ENCODE results near the gene MBOAT1.
A peak's percentile ranks its signal among the peaks of the same experiment; 100 is the strongest.
"Not testable (repeated sequence)": the region's sequence is repeated elsewhere in the genome, so short reads cannot be mapped to it uniquely, and the experiment has no call there.

The MBOAT1 gene

DNA sequence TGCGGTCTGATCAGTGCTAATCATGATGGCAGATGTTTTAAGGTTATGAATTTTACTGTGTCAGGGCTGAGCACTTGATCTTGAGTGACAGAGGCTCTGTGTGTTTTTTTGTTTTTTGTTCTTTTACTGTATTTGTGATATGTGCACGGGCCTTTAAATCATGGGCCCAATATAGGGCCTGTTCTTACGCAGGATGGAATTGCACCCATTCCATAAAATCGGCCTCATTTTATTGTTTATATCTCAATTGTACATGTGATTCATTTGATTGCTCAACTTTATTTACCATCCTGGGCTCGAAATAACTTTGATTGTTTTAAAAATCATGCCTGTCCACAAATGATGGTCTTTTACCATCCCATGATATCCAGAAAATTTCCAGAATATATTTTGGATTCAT lies 39.3 kb upstream of the MBOAT1 start:
- Histone ChIP-seq H3K4me3 (ENCODE audit: insufficient read depth in 1 of 2, low read depth in 1 of 2, low read length in 2 of 2) (no peak overlapping the region), H3K14ac (ENCODE audit: low read length in 2 of 2) (no peak overlapping the region), H4K8ac (ENCODE audit: low read length) (no peak overlapping the region), H3K36me3 (ENCODE audit: control insufficient read depth in 1 of 2, insufficient read depth in 2 of 2, low read depth in 1 of 2, low read length in 2 of 2) (no peaks in the 10 kb centered on the region), H4K91ac (ENCODE audit: low read length) (no peak overlapping the region), H3K27ac (ENCODE audit: low read length, poor library complexity, severe bottlenecking) (no peak overlapping the region), H3K23ac (ENCODE audit: low read length in 2 of 2) (no peak overlapping the region), H3K4ac (ENCODE audit: low read depth in 1 of 2, low read length in 2 of 2) (no peak overlapping the region), H3K27me3 (ENCODE audit: control insufficient read depth in 1 of 2, insufficient read depth in 1 of 2, low read length in 2 of 2) (no peaks in the 10 kb centered on the region), H3K18ac (ENCODE audit: low read depth in 1 of 2, low read length in 2 of 2) (no peak overlapping the region), H3K4me1 (ENCODE audit: control insufficient read depth, insufficient read depth, low read depth, low read length) (no peaks in the 10 kb centered on the region), H2BK15ac (ENCODE audit: low read depth, poor library complexity, severe bottlenecking) (no peak overlapping the region), H3K9ac (ENCODE audit: low read length) (no peak overlapping the region), H3K79me1 (replicated peaks; ENCODE audit: low read length, poor library complexity, severe bottlenecking) (no peaks in the 10 kb centered on the region), H2AFZ (ENCODE audit: low read depth, low read length) (no peak overlapping the region), H3K4me2 (ENCODE audit: low read length, poor library complexity, severe bottlenecking) (no peak overlapping the region), H2BK12ac (ENCODE audit: low read length in 2 of 2) (no peak overlapping the region), H2BK5ac (ENCODE audit: low read depth, low read length, poor library complexity, severe bottlenecking) (no peak overlapping the region), H2BK120ac (ENCODE audit: low read depth, low read length) (no peak overlapping the region), H3K9me3 (ENCODE audit: control insufficient read depth, low read length) (peaks cover 14% of the 10 kb centered on the region), H2AK5ac (ENCODE audit: low read length, severe bottlenecking) (no peak overlapping the region)
- DNase-seq: no peak
- WGBS: 81% methylated on average over 2 of the region's 5 CpGs

DNA sequence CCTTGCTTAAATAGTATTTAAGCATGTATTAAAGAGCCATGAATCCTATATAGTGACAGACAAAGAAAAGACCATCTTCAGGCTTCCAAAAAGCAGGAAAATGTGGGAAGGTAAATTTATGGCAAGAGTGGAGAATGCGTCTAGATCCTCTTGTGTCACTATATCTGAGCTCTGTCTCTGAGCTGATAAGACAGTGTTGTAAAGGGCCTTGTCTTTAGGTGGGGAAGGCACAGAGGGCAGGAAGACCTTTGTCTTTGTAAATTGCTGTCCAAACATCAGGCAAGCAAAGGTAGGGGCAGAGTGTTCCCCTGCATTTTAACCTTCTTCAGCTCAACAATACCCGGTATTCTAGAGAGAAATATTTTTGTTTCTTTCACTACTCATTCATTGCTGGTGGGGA lies 33.9 kb upstream of the MBOAT1 start:
- no peak overlapping the region for H2BK12ac ChIP-seq (ENCODE audit: low read length in 2 of 2)
- no peaks in the 10 kb centered on the region for H3K79me1 ChIP-seq (replicated peaks; ENCODE audit: low read length, poor library complexity, severe bottlenecking)
- H2AK5ac ChIP-seq (ENCODE audit: low read length, severe bottlenecking): peak overlapping the region; percentile 76
- no peak overlapping the region for H3K23ac ChIP-seq (ENCODE audit: low read length in 2 of 2)
- H3K36me3 ChIP-seq (ENCODE audit: control insufficient read depth in 1 of 2, insufficient read depth in 2 of 2, low read depth in 1 of 2, low read length in 2 of 2): no peaks in the 10 kb centered on the region
- H3K4me2 ChIP-seq (ENCODE audit: low read length, poor library complexity, severe bottlenecking): no peak overlapping the region
- DNase-seq: no peak
- peaks cover 2% of the 10 kb centered on the region for H3K9me3 ChIP-seq (ENCODE audit: control insufficient read depth, low read length)
- H2BK5ac ChIP-seq (ENCODE audit: low read depth, low read length, poor library complexity, severe bottlenecking): no peak overlapping the region
- no peak overlapping the region for H2AFZ ChIP-seq (ENCODE audit: low read depth, low read length)
- no peak overlapping the region for H2BK120ac ChIP-seq (ENCODE audit: low read depth, low read length)
- H4K8ac ChIP-seq (ENCODE audit: low read length): no peak overlapping the region
- H3K4me3 ChIP-seq (ENCODE audit: insufficient read depth in 1 of 2, low read depth in 1 of 2, low read length in 2 of 2): no peak overlapping the region
- H4K91ac ChIP-seq (ENCODE audit: low read length): no peak overlapping the region
- peaks cover 7% of the 10 kb centered on the region for H3K4me1 ChIP-seq (ENCODE audit: control insufficient read depth, insufficient read depth, low read depth, low read length)
- H3K14ac ChIP-seq (ENCODE audit: low read length in 2 of 2): no peak overlapping the region
- 80% methylated on average over 1 of the region's 2 CpGs for WGBS
- H3K27ac ChIP-seq (ENCODE audit: low read length, poor library complexity, severe bottlenecking): peak overlapping the region; percentile 73
- H3K4ac ChIP-seq (ENCODE audit: low read depth in 1 of 2, low read length in 2 of 2): no peak overlapping the region
- no peak overlapping the region for H3K18ac ChIP-seq (ENCODE audit: low read depth in 1 of 2, low read length in 2 of 2)
- H2BK15ac ChIP-seq (ENCODE audit: low read depth, poor library complexity, severe bottlenecking): no peak overlapping the region
- H3K9ac ChIP-seq (ENCODE audit: low read length): no peak overlapping the region
- no peaks in the 10 kb centered on the region for H3K27me3 ChIP-seq (ENCODE audit: control insufficient read depth in 1 of 2, insufficient read depth in 1 of 2, low read length in 2 of 2)

DNA sequence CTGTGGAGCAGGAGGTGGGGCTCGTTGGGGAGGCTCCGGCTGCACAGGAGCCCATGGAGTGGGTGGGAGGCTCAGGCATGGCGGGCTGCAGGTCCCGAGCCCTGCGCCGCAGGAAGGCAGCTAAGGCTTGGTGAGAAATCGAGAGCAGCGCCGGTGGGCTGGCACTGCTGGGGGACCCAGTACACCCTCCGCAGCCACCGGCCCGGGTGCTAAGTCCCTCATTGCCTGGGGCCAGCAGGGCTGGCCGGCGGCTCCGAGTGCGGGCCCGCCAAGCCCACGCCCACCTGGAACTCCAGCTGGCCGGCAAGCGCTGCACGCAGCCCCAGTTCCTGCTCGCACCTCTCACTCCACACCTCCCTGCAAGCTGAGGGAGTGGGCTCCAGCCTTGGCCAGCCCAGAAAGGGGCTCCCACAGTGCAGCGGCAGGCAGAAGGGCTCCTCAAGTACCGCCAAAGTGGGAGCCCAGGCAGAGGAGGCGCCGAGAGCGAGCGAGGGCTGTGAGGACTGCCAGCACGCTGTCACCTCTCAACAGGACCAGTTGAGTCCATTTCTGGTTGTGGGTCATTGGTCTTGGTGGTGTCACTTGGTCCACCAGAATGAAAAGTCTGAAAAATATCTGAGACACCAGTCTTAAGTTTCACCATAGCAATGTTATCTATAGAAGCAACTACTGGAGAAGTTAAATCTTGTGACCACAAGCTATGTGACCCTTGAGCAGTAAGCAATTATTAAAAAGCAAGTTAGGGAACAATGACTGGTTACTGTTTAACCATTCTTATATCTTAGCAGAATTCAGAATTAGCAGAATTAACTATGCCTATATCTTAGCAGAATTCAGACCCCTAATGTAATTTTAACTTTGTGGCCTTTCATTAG lies 32.8 kb upstream of the MBOAT1 start:
- not testable (repeated sequence) for H2BK5ac ChIP-seq (ENCODE audit: low read depth, low read length, poor library complexity, severe bottlenecking); H2AFZ ChIP-seq (ENCODE audit: low read depth, low read length); H3K79me1 ChIP-seq (replicated peaks; ENCODE audit: low read length, poor library complexity, severe bottlenecking); H4K8ac ChIP-seq (ENCODE audit: low read length); H3K4me1 ChIP-seq (ENCODE audit: control insufficient read depth, insufficient read depth, low read depth, low read length); H3K18ac ChIP-seq (ENCODE audit: low read depth in 1 of 2, low read length in 2 of 2); H2BK120ac ChIP-seq (ENCODE audit: low read depth, low read length); H3K36me3 ChIP-seq (ENCODE audit: control insufficient read depth in 1 of 2, insufficient read depth in 2 of 2, low read depth in 1 of 2, low read length in 2 of 2); H2BK12ac ChIP-seq (ENCODE audit: low read length in 2 of 2); H3K9me3 ChIP-seq (ENCODE audit: control insufficient read depth, low read length); H3K27me3 ChIP-seq (ENCODE audit: control insufficient read depth in 1 of 2, insufficient read depth in 1 of 2, low read length in 2 of 2); DNase-seq; H3K4me3 ChIP-seq (ENCODE audit: insufficient read depth in 1 of 2, low read depth in 1 of 2, low read length in 2 of 2); H3K4ac ChIP-seq (ENCODE audit: low read depth in 1 of 2, low read length in 2 of 2); H3K4me2 ChIP-seq (ENCODE audit: low read length, poor library complexity, severe bottlenecking); H3K9ac ChIP-seq (ENCODE audit: low read length); H2AK5ac ChIP-seq (ENCODE audit: low read length, severe bottlenecking); H2BK15ac ChIP-seq (ENCODE audit: low read depth, poor library complexity, severe bottlenecking); H3K23ac ChIP-seq (ENCODE audit: low read length in 2 of 2)
- Histone ChIP-seq H3K14ac (ENCODE audit: low read length in 2 of 2) (peak overlapping the region in 1 of 2 experiments; percentile 48), H3K27ac (ENCODE audit: low read length, poor library complexity, severe bottlenecking) (peak overlapping the region; percentile 38), H4K91ac (ENCODE audit: low read length) (peak overlapping the region; percentile 59)
- WGBS: 93% methylated on average over 24 of the region's 29 CpGs

DNA sequence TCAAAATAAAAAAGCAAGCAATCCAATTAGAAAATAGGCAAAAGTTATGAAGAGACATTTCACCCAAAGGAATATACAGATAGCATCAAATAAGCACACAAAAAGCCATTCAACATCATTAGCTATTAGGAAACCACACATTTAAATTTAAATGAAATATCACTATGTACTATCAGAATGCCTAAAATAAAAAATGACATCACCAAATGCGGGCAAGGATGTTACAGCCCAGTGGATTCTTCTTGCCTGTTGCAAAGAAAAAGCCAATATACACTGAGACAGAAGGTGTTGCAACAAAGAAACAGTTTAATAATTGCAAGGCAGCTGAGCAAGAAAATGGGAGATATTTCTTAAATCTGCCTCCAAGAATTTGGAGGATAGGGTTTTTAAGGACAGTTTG lies 31.0 kb upstream of the MBOAT1 start:
- Histone ChIP-seq H3K4me1 (ENCODE audit: control insufficient read depth, insufficient read depth, low read depth, low read length) (peaks cover 7% of the 10 kb centered on the region), H3K36me3 (ENCODE audit: control insufficient read depth in 1 of 2, insufficient read depth in 2 of 2, low read depth in 1 of 2, low read length in 2 of 2) (no peaks in the 10 kb centered on the region), H2AFZ (ENCODE audit: low read depth, low read length) (no peak overlapping the region), H3K14ac (ENCODE audit: low read length in 2 of 2) (no peak overlapping the region), H3K9me3 (ENCODE audit: control insufficient read depth, low read length) (peaks cover 2% of the 10 kb centered on the region), H3K27ac (ENCODE audit: low read length, poor library complexity, severe bottlenecking) (no peak overlapping the region), H2BK15ac (ENCODE audit: low read depth, poor library complexity, severe bottlenecking) (no peak overlapping the region), H3K4ac (ENCODE audit: low read depth in 1 of 2, low read length in 2 of 2) (no peak overlapping the region), H3K4me2 (ENCODE audit: low read length, poor library complexity, severe bottlenecking) (no peak overlapping the region), H2BK120ac (ENCODE audit: low read depth, low read length) (no peak overlapping the region), H3K18ac (ENCODE audit: low read depth in 1 of 2, low read length in 2 of 2) (no peak overlapping the region), H3K4me3 (ENCODE audit: insufficient read depth in 1 of 2, low read depth in 1 of 2, low read length in 2 of 2) (no peak overlapping the region), H2AK5ac (ENCODE audit: low read length, severe bottlenecking) (no peak overlapping the region), H3K27me3 (ENCODE audit: control insufficient read depth in 1 of 2, insufficient read depth in 1 of 2, low read length in 2 of 2) (no peaks in the 10 kb centered on the region), H3K79me1 (replicated peaks; ENCODE audit: low read length, poor library complexity, severe bottlenecking) (no peaks in the 10 kb centered on the region), H4K91ac (ENCODE audit: low read length) (no peak overlapping the region), H3K23ac (ENCODE audit: low read length in 2 of 2) (no peak overlapping the region), H4K8ac (ENCODE audit: low read length) (no peak overlapping the region), H3K9ac (ENCODE audit: low read length) (no peak overlapping the region), H2BK5ac (ENCODE audit: low read depth, low read length, poor library complexity, severe bottlenecking) (no peak overlapping the region), H2BK12ac (ENCODE audit: low read length in 2 of 2) (no peak overlapping the region)
- no peak for DNase-seq
- 90% methylated on average over 1 of the region's 1 CpG for WGBS

Data from mesenchymal stem cell (in vitro differentiated cells and primary cell).